ENCODE measurements around the gene L3MBTL4.

GRCh38 chr18:5979971-5980457, 434.7 kb downstream of the L3MBTL4 start:
- TF ChIP-seq, protein P1, sequence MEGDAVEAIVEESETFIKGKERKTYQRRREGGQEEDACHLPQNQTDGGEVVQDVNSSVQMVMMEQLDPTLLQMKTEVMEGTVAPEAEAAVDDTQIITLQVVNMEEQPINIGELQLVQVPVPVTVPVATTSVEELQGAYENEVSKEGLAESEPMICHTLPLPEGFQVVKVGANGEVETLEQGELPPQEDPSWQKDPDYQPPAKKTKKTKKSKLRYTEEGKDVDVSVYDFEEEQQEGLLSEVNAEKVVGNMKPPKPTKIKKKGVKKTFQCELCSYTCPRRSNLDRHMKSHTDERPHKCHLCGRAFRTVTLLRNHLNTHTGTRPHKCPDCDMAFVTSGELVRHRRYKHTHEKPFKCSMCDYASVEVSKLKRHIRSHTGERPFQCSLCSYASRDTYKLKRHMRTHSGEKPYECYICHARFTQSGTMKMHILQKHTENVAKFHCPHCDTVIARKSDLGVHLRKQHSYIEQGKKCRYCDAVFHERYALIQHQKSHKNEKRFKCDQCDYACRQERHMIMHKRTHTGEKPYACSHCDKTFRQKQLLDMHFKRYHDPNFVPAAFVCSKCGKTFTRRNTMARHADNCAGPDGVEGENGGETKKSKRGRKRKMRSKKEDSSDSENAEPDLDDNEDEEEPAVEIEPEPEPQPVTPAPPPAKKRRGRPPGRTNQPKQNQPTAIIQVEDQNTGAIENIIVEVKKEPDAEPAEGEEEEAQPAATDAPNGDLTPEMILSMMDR (conservative IDR thresholded peaks at IDR 0.05; ENCODE audit: low read depth, low read length) = no peak
- TF ChIP-seq EZH2 (IDR thresholded peaks at IDR 0.05; ENCODE audit: borderline replicate concordance, low read depth, low read length, poor library complexity, severe bottlenecking) = no peak
